T-helper 2 cell treated with Interferon-gamma antibody and Interleukin-4, amounts not matched to agents 5 μg/mL and 100 μg/mL, for 36 hours (primary cell): ENCODE results near the gene RAB11A.
"Not testable (repeated sequence)": the region's sequence is repeated elsewhere in the genome, so short reads cannot be mapped to it uniquely, and the experiment has no call there.

Source experiments
- DNase-seq: peaks from one replicate; pipeline ENCODE4 v3.0.0; 2021; ENCODE audit warnings: low spot score
- H3K27ac Mint-ChIP-seq: one replicate; pipeline ENCODE4 v1.8.0; 2021; ENCODE audit warnings: mild to moderate bottlenecking, mixed read lengths
- H3K27me3 Mint-ChIP-seq: one replicate; pipeline ENCODE4 v1.8.0; 2021; ENCODE audit warnings: low read depth, mixed read lengths
- H3K36me3 Mint-ChIP-seq: one replicate; pipeline ENCODE4 v1.8.0; 2021; ENCODE audit warnings: low read depth, mixed read lengths
- H3K4me1 Mint-ChIP-seq: one replicate; pipeline ENCODE4 v1.8.0; 2021; ENCODE audit warnings: low read depth, mixed read lengths
- H3K4me3 Mint-ChIP-seq: one replicate; pipeline ENCODE4 v1.8.0; 2022; ENCODE audit warnings: mild to moderate bottlenecking, moderate library complexity, mixed read lengths
- H3K9me3 Mint-ChIP-seq: one replicate; pipeline ENCODE4 v1.8.0; 2021; ENCODE audit warnings: mixed read lengths

Gene RAB11A

DNA sequence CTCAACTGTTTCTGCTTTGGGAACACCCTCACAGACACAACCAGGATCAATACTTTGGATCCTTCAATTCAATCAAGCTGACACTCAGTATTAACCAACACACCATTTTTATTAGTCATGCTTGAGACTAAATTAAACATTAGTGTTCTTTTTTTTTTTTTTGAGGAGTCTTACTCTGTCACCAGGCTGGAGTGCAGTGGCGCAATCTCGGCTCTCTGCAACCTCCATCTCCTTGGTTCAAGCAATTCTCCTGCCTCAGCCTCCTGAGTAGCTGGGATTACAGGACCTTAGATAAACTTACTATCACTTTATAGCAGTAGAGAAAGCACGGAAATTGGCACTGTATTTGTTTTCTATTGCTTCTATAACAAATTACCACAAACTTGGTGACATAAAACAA is 2.0 kb upstream of the RAB11A start:
- peaks cover 4% of the 10 kb centered on the region for H3K27me3 Mint-ChIP-seq
- no peak for DNase-seq
- no peak overlapping the region for H3K4me3 Mint-ChIP-seq

DNA sequence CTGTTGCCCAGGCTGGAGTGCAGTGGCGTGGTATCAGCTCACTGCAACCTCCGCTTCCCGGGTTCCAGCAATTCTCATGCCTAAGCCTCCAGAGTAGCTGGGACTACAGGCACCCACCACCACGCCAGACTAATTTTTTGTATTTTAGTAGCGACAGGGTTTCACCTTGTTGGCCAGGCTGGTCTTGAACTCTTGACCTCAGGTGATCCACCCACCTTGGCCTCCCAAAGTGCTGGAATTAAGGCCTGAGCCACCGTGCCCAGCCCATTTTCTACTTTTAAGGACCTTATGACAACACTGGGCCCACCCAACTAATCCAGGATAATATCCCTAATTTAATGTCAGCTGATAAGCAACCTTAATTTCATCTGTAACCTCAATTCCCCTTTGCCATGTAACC is 1.4 kb upstream of the RAB11A start:
- peaks cover 16% of the 10 kb centered on the region for H3K36me3 Mint-ChIP-seq
- not testable (repeated sequence) for DNase-seq, H3K27me3 Mint-ChIP-seq, H3K9me3 Mint-ChIP-seq
- H3K4me1 Mint-ChIP-seq = peaks cover 18% of the 10 kb centered on the region
- H3K27ac Mint-ChIP-seq = peak overlapping the region; percentile 49
- H3K4me3 Mint-ChIP-seq = peak overlapping the region; percentile 97

More for the DNA sequence above, 2.0 kb upstream of the RAB11A start:
- Mint-ChIP-seq H3K4me1 (peaks cover 18% of the 10 kb centered on the region), H3K9me3 (no peaks in the 10 kb centered on the region), H3K36me3 (peaks cover 12% of the 10 kb centered on the region), H3K27ac (no peak overlapping the region)

DNA sequence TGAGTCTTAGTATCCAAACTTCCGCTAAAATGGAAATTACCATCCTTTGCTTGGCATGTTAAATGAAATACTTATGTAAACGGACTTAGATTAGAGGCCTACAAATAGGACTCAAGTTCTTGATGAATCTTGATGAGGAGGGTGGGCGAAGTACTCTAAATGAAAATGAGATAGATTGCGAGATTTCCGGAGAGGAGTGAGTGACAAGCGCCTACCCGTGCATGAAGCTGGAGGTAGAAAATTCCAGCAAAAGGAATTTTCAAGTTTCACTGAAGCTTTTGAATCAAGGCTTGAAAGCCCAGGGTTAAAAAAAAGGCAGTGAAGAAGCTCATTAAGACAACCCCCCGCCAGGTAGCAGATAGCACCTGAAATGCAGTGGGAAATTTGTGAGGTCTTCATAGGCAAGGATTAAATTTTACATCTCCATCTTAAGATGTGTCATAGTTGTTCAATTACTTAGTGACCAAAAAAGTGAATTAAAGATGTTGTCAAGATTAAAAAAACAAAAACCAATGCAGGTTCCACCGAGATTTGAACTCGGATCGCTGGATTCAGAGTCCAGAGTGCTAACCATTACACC is 655 bp upstream of the RAB11A start:
- H3K4me3 Mint-ChIP-seq = peak overlapping the region; percentile 97
- peaks cover 16% of the 10 kb centered on the region for H3K36me3 Mint-ChIP-seq
- H3K27me3 Mint-ChIP-seq = peaks cover 4% of the 10 kb centered on the region
- H3K4me1 Mint-ChIP-seq = peaks cover 18% of the 10 kb centered on the region
- no peak for DNase-seq
- no peaks in the 10 kb centered on the region for H3K9me3 Mint-ChIP-seq
- peak overlapping the region; percentile 97 for H3K27ac Mint-ChIP-seq

DNA sequence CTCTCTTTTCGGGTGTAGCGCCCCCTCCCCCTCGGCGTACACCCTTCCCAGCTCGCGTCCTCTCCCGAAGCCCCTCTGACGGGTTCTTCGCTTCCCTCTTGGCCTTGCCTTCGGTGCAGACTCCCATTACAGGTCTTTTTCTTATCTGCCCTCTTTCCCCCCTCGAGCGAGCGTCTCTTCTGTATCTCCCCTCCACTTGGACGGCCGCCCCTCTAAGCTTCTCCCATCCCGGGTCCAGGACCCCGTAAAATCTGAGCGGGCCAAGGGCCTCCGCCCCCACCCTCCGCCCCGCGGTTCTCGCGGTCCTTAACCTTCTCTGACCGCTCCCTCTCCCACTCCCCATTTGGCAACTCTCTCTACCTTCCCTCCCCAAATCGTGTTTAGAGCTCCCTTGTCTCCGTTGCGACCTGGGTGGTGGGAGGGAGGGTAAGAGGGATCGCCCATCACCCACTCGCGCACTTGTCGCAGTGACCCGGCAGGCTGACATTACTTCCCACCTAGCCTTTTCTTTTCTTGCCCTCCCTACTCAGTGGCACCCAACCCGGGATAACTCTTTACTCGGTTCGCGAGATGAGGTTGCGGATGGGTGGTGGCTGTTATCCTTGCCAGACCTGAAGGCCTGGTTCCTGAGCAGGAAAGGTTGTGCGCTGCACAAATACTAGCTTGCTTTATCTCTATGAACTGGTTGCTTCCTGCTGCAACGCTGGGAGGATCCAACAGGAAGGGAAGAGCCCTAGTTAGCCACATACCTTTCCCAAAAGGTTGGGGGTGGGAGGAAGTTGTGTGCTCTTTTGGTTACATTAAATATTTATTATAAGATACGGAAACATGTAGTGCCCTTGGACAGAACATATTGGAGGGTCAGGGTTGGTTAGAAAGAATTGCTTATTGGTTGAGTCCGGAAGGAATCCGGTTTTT is 922 bp downstream of the RAB11A start:
- Mint-ChIP-seq H3K4me3 (peak overlapping the region; percentile 97), H3K27me3 (peaks cover 4% of the 10 kb centered on the region), H3K9me3 (no peaks in the 10 kb centered on the region), H3K4me1 (peaks cover 20% of the 10 kb centered on the region), H3K36me3 (peaks cover 20% of the 10 kb centered on the region), H3K27ac (peak overlapping the region; percentile 97)
- no peak for DNase-seq

DNA sequence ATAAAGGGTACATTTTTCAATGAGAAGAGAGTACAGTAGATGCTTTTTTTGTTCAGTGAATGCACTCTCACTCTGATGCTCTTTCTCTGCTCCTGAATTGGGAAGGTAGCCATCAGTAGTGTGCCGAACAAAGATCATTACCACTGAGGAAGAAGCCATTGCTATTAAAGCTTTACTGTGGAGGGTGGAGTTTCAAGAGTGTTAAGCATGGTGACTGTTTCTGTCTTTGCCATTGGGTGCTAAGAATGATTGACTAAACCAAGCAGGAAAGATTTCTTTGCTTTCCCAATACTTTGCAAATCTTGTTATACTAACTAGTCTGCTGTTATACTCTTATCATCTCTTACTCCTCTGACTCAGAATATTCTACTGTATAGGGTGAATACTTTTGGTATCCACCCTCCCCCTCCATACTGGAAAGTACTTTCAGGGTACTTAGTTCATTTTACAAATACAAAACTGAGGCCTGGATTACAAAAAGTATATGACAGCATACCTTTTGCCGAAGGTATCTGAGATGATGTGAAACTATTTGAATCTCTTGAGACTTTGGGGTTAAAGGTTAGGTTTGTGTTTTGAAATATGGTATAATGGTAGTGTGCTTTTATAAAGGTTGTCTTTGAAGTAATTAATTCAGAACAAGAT is 1.7 kb downstream of the RAB11A start:
- Mint-ChIP-seq H3K36me3 (peaks cover 24% of the 10 kb centered on the region), H3K27me3 (peaks cover 4% of the 10 kb centered on the region), H3K4me3 (peak overlapping the region; percentile 97), H3K4me1 (peaks cover 21% of the 10 kb centered on the region), H3K9me3 (no peaks in the 10 kb centered on the region), H3K27ac (peak overlapping the region; percentile 97)
- no peak for DNase-seq

DNA sequence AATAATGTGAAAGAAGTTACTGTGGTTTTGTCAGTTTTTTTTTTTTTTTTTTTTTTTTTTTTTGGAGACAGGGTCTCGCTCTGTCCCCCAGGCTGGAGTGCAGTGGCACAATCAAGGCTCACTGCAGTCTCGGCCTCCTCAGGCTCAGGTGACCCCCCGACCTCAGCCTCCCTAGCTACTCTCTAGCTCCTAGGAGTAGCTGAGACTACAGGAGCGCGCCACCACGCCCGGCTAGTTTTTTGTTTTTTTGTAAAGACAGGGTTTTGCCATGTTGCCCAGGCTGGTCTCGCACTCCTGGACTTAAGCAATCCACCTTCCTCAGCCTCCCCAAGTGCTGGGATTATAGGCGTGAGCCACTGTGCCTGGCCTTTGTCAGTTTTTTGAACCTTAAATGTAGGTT is 2.6 kb downstream of the RAB11A start:
- not testable (repeated sequence) for H3K27me3 Mint-ChIP-seq, H3K27ac Mint-ChIP-seq, DNase-seq, H3K9me3 Mint-ChIP-seq, H3K4me3 Mint-ChIP-seq
- H3K36me3 Mint-ChIP-seq = peaks cover 24% of the 10 kb centered on the region
- peaks cover 21% of the 10 kb centered on the region for H3K4me1 Mint-ChIP-seq

DNA sequence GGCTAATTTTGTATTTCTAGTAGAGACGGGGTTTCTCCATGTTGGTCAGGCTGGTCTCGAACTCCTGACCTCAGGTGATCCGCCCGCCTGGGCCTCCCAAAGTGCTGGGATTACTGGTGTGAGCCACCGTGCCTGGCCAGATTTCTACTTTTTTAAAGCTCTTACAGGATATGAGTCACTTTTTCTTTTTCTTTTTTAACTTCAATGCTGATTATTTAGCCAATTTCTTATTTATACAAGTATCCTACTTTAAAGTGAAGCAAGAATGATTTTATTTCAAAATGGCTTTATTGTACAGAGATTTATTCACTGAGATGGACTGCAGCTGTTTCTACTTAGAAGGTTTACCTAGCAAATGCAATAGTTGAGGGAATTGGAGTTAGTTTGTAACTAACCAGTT is 3.3 kb downstream of the RAB11A start:
- not testable (repeated sequence) for H3K27me3 Mint-ChIP-seq, H3K27ac Mint-ChIP-seq, H3K4me3 Mint-ChIP-seq, H3K9me3 Mint-ChIP-seq, DNase-seq
- peaks cover 25% of the 10 kb centered on the region for H3K4me1 Mint-ChIP-seq
- peaks cover 27% of the 10 kb centered on the region for H3K36me3 Mint-ChIP-seq

DNA sequence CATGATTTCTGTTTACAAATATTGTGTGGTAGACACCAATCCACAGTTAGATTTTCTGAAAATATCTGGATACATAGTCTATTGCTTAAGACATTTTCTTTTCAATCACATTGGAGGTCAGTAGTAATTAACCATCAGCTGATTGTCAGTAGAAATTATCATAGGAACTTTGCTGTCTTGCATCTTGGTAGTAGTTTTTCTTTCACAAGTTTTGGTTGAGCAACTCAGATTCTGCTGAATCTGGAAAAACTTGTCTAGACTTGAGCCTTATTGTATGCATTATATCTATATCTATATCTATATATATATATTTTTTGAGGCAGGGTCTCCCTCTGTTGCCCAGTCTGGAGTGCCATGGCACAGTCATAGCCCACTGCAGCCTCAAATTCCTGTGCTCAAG is 4.0 kb downstream of the RAB11A start:
- no peak overlapping the region for H3K4me3 Mint-ChIP-seq
- peaks cover 33% of the 10 kb centered on the region for H3K36me3 Mint-ChIP-seq
- H3K27me3 Mint-ChIP-seq = peaks cover 4% of the 10 kb centered on the region
- no peak overlapping the region for H3K27ac Mint-ChIP-seq
- DNase-seq = no peak
- no peaks in the 10 kb centered on the region for H3K9me3 Mint-ChIP-seq
- peaks cover 28% of the 10 kb centered on the region for H3K4me1 Mint-ChIP-seq

DNA sequence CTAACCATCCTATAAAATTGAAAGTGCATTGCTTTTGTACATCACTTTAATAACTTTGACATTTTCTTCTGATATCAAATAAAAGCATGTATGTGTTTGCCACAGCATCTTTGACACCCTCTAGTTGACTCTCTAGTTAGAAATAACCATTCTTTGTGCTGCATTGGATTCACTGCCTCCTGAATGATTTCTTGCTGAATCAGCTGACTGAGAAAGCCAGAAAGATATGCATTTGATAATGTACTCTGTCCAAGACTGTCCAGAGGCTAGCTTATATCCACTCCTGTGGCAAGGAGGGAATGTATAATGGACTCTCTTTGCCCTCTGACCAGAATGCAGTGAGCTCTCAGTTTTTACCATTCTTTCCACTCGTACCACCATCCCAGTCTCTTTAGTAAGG is 6.2 kb downstream of the RAB11A start:
- Mint-ChIP-seq H3K27ac (no peak overlapping the region), H3K9me3 (no peaks in the 10 kb centered on the region), H3K36me3 (peaks cover 39% of the 10 kb centered on the region), H3K4me1 (peaks cover 25% of the 10 kb centered on the region), H3K4me3 (no peak overlapping the region), H3K27me3 (no peaks in the 10 kb centered on the region)
- no peak for DNase-seq

DNA sequence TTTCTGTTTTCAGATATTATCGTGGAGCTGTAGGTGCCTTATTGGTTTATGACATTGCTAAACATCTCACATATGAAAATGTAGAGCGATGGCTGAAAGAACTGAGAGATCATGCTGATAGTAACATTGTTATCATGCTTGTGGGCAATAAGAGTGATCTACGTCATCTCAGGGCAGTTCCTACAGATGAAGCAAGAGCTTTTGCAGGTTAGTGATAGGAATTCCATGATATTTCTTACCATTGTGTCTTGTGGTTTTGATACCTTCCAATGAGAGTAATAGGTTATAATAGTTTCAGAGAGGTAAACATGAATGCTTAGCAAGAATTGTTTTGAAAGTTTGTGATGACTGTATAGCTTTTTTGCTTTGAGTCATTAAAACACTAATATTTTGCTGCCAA is 8.5 kb downstream of the RAB11A start:
- peaks cover 26% of the 10 kb centered on the region for H3K4me1 Mint-ChIP-seq
- no peak overlapping the region for H3K4me3 Mint-ChIP-seq
- peak overlapping the region; percentile 58 for H3K27ac Mint-ChIP-seq
- no peaks in the 10 kb centered on the region for H3K27me3 Mint-ChIP-seq
- DNase-seq = no peak
- H3K36me3 Mint-ChIP-seq = peaks cover 45% of the 10 kb centered on the region
- H3K9me3 Mint-ChIP-seq = no peaks in the 10 kb centered on the region

DNA sequence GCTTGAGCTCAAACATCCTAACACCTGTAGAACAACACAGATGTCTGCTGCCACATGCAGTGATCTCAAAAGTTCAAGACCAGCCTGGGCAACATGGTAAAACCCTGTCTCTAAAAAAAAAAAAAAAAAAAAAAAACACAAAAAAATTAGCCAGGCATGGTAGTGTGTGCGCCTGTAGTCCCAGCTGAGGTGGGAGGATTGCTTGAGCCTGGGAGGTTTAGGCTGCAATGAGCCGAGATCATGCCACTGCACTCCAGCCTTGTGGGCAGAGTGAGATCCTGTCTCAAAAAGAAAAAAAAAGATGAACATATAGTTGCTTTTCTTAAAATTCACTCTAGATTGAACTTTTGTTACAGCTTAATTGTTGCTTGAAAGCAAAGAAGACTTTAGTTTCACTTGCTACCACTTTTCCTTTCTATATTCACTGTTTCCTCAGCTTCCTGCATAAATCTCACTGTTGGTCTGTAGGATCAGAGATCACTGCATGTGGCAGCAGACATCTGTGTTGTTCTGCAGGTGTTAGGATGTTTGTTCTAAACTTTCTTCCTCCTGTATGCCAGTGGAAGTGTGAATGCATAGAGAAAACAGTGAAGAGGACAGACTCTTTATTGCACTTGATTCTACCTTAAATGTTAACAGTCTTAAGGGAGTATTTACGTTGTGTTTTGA is 12.6 kb downstream of the RAB11A start:
- Mint-ChIP-seq H3K36me3 (peaks cover 68% of the 10 kb centered on the region), H3K9me3 (no peaks in the 10 kb centered on the region), H3K27ac (peak overlapping the region; percentile 70), H3K4me1 (peaks cover 50% of the 10 kb centered on the region), H3K4me3 (peak overlapping the region; percentile 28), H3K27me3 (no peaks in the 10 kb centered on the region)
- DNase-seq = no peak

DNA sequence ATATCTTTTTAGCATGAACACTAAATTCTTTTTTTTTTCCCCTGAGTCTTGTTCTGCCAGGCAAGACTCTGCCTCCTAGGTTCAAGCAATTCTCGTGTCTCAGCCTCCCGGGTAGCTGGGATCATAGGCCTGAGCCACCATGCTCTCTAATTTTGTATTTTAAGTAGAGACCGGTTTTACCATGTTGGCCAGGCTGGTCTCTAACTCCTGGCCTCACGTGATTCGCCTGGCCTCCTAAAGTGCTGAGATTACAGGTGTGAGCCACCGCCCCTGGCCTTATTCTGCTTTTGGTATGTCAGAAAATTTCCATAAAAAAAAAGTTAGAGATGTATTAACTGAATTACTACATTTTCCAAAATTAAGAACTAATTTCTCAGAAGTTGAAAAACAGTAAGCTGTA is 14.3 kb downstream of the RAB11A start:
- Mint-ChIP-seq H3K9me3 (peaks cover 2% of the 10 kb centered on the region), H3K4me3 (peak overlapping the region; percentile 7), H3K36me3 (peaks cover 72% of the 10 kb centered on the region), H3K27ac (no peak overlapping the region), H3K4me1 (peaks cover 60% of the 10 kb centered on the region), H3K27me3 (no peaks in the 10 kb centered on the region)
- no peak for DNase-seq

DNA sequence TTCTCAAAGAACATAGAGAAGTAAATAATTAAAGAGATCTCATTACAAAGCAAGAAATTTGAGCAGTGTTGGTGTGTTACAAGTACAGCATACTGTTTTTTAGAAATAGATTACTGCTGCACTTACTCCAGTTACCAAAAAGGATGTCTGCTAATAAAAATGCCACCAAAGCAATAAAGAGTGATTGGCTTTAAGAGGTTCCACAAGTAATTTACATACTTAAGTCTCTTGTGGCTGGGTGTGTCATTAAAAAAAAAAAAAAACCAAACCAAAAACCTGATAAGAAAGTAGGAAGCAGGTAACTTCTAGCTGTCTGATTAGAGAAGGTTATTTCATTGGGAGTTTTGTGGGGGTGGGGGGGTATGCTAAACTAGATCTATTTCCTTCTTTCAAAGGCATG is 15.2 kb downstream of the RAB11A start:
- DNase-seq = no peak
- H3K4me1 Mint-ChIP-seq = peaks cover 68% of the 10 kb centered on the region
- H3K4me3 Mint-ChIP-seq = peak overlapping the region; percentile 19
- peaks cover 77% of the 10 kb centered on the region for H3K36me3 Mint-ChIP-seq
- no peaks in the 10 kb centered on the region for H3K27me3 Mint-ChIP-seq
- H3K27ac Mint-ChIP-seq = peak overlapping the region; percentile 41
- H3K9me3 Mint-ChIP-seq = peaks cover 2% of the 10 kb centered on the region
